HG03342 (cell line): ENCODE measurements around the gene C1QTNF6.
"Not testable (repeated sequence)": the region's sequence is repeated elsewhere in the genome, so short reads cannot be mapped to it uniquely, and the experiment has no call there.

Experiments used
- ATAC-seq: cut with Tn5 transposase; IDR thresholded peaks from one replicate; pipeline ENCODE4 v1.9.1; 2021; ENCODE audit warnings: mild to moderate bottlenecking, moderate library complexity; ENCODE audit not compliant: unreplicated experiment

Gene C1QTNF6

DNA sequence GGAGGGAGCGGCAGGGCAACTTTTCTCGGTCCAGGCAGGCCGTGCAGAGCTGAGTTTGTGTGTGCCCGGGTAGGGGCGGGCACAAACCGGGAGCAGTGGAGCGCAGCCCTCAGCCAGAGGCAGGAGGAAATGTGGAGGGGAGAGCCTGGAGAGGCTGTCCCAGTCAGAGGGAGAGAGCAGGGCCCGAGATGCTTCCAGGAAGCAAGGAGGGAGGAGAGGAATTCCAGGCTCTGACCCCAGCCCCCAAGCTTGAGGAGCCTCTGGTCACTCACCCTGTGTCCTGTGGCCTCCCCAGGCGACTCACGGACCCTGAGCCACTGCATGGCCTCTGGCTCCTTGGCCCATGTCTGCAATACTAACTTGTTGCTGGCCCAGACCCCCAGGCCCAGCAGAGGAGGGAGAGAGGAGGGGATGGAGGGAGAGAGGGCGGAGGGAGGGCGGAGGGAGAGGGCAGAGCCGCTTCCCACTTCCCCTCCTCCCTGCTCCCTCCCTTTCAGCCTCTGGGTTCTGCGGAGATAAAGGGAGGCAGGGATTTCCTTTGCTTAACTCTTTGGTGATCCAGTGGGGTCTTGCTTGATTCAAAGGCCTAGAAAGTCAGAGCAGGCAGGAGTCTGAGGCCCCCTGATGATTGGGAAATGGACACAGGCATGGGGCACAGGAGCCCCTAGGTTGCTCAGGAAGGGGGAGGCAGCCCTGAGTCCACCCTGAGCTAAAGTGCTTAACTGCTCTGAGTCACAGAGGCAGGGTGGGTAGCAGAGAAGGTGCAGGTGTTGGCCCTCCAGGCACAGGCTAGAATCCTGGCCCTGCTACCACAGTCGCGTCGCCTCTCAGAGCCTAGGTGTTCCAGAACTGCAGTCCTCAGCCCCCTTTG, at the start of gene C1QTNF6:
Gene C1QTNF6, minus strand, starts transcription at position 357 of the 871 bp plus-strand sequence. Its CDS starts 34 bp downstream, at position 323.
- ATAC-seq: no peak

DNA sequence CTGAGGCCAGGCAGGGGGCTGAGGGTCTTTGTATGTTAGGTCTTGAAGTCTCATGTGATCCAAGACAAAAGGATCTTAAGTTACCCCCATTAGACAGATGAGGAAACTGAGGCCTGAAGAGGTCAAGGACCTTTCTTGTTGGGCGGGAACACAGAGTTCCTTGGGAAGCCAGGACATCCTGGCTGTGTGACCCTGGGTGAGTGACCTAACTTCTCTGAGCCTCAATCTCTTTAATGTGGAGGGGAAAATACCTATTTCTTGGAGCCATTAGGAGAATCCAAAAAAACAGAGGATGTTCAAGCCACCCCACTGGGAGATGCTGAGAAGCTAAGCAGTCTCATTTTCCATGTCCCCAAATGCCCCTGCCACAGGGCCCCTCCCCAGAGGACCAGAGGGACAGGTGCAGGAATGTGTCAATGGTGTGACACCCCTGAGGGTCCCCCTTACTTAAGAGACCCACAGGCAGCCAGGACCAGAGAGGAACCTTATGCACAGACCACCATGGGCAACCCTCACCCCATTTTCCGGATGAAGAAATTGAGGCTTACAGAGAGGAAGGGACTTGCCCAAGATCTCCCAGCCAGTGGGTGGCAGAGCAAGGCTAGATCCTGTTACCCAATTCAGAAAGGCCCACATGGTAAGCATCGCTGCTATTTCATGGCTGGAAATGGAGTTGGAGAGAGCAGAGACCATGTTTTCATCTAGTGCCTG, 48.0 kb upstream of the C1QTNF6 start:
- ATAC-seq: no peak

DNA sequence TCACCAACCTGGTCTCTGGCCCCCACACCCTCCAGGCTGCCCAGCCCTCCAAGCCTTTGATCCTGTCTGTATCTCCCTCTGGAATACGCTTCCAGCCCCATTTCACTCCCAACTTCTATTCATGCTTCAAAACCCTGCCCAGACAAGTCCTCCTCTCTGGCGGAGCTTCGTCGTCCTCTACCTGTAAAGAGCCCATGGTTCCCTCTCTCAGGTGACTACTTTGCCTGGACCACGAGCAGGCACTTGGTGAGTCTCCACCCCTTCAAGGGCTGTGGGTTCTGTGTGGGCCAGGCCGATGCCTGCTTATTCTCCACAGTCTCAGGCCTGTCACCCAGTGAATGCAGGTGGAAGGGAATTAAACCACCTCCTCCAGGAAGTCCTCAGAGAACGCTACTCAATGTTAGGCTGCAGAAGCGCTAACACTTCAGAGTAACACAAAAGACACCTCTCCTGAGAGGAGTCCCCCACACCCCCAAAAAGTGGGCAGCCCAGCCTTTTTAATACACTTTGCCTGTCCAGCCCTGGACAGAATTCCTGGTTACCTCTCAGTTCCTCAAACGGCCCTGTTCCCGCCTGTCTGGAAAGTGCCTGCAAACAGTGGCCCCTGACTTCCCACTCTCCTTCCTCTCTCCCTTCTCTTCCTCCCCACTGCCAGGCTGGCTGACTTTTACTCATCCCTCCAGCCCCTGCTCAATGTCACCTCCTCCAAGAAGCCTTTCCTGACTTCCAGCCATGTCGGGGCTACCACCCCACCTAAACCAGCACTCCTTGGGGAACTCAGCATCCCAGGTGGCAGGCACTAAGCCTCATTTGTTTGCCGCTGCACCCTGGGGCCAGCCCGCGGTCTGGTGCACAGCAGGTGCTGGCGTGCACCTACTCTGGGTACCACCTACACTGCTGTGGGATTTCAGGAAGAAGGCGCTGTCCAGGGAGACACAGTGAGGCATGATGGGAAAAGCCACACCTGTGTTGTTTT, 47.0 kb upstream of the C1QTNF6 start:
- no peak for ATAC-seq

DNA sequence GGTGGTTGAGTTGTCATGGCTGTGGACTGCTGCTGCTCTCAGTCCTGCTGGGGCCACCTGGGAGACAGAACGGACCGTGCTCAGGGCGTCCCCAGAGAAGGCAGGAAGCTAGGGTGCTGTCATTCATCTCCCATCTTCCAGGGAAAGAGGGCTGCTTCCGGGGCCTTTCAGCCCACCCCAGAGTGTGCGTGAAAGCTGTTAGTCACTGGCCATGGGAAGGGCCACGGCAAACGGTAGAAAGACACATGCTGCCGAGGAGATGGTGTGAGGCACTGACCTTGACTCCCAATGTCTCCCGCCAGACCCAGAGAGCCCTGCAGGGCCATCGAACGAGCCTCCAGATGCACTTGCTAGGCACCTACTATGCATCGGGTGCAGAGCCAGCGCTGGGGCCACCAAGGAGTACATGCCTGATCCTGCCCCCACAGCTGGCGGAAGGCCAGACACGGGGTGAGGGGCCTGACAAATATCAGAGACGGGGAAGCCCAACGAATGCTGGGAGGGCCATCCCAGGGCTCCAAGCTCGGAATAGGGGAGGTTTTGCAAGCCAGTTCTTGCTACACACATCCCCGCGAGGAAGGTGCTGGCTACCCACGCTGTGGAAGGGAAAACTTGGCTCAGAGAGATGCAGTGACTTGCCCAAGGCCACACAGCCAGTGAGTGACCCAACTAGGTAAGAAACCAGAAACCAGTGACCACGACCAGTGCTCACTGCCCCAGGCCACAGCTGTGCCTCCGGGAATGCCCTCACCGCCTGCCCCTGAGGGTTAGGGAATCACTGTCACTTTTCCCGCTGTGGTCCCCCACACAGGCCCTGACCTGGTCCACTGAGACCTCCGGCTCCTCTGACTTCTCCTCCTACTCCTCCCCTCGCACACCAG, 45.9 kb upstream of the C1QTNF6 start:
- no peak for ATAC-seq

DNA sequence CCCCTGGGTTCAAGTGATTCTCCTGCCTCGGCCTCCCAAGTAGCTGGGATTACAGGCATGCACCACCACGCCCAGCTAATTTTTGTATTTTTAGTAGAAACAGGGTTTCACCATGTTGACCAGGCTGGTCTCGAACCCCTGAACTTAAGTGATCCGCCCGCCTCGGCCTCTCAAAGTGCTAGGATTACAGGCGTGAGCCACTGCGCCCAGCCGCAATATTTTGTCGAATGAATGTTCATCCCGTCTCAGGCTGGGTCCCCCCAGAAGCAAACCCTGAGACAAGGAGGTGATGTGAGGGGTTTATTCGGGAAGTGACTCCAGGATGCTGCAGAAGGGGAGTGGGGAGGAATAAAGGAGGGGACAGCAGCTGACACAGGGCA, 45.3 kb upstream of the C1QTNF6 start:
- ATAC-seq: not testable (repeated sequence)

DNA sequence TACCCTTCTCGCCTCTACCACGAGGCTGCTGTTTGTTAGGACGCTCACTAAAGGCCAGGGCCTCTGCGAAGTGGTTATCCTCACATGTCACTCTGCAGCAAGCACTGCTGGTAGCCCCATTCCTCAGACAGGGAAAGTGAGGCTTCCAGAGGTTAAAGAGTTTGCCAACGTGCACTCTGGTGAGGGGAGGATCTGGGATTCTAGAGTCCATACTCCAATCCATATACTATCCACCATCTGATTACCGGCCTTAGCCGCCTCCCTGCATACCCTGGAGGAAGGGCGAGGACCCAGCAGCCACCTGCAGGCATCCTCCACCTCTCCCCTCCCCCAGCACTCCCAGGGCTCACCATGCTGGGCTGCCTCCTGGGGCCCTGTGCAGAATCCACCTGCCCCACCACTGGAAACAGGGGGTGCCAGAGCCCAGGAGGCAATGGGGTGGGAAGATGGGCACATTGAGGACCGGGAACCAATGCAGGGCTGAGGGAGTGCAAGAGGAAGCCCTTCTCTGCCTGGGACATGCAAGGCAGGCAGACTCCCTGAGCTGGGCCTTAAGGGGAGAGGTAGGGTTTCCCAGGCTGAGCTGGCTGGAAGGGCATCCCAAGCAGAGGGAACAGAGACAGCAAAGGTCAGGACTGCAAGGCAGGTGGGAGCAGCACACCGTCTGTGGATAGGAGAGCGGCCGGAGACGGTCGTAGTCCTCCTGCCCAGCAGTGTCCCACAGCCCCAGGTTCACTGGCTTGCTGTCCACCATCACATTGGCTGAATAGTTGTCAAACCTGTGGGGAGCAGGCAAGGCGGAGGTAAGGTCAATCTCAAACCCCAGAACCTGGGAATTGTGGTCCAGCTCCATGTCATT, 44.3 kb upstream of the C1QTNF6 start:
- no peak for ATAC-seq

DNA sequence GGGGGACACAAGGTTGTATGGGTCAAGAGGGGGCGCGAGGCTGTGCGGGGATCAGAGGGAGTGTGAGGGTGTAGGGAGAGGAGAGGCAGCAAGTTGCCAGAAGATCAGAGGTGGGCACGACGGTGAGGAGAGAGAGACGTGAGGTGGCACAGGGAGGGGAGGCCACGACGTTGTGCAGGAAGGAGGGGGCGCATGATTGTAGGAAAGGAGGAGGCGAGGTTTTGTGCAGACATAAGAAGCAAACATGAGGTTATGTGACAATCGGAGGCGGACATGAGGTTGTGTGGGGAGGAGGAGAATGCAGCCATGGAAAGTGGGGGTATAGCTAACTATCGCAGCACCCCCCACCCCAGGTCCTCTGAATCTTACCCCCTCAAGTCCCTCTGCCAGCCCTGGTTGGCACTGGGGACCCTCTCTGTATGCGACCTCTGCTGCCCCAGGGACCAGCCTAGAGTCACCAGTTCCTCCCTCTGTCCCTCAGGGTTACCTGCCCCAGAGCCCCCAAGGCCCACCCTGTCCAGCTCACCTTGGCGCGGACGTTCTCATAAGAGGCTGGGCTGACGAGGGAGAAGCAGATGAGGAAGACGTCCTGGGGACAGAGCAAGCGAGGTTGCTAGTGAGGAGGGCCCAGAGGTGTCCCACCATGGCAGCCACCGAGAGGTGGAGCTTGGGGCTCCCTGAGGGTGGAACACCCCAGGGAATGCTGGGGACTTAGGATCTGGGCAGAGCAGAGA, 43.5 kb upstream of the C1QTNF6 start:
- ATAC-seq: no peak

DNA sequence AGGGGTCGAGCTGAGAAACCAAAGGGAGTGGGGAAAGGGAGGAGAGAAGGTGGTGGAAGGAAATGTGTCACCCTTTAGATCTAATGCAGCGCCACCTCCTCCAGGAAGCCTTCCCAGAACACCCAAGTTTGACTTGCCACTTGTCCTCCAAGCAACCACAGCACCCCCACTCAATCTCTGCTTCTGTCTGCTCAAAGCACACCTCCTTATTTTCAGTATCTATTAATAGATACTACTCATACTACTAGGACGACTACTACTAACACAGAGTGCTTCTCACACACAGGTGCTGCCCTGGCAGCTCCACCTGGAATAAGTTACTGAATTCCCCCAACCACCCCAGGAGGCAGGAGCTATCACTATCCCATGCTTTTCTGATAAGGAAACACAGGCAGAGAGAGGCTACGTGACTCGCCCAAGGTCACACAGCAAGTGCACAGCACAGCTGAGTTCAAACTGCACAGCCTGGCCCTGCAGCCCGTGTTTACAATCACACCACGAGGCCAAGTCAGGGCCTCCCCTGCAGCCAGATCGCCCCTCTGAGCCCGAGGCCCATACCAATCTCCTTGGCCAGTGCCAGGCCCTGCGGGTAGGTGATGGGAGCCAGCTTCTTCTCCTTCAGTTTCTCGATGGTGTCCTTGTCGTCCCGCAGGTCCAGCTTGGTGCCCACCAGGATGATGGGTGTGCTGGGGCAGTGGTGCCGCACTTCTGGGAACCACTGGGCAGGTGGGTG, 42.8 kb upstream of the C1QTNF6 start:
- peak; percentile 45 for ATAC-seq

DNA sequence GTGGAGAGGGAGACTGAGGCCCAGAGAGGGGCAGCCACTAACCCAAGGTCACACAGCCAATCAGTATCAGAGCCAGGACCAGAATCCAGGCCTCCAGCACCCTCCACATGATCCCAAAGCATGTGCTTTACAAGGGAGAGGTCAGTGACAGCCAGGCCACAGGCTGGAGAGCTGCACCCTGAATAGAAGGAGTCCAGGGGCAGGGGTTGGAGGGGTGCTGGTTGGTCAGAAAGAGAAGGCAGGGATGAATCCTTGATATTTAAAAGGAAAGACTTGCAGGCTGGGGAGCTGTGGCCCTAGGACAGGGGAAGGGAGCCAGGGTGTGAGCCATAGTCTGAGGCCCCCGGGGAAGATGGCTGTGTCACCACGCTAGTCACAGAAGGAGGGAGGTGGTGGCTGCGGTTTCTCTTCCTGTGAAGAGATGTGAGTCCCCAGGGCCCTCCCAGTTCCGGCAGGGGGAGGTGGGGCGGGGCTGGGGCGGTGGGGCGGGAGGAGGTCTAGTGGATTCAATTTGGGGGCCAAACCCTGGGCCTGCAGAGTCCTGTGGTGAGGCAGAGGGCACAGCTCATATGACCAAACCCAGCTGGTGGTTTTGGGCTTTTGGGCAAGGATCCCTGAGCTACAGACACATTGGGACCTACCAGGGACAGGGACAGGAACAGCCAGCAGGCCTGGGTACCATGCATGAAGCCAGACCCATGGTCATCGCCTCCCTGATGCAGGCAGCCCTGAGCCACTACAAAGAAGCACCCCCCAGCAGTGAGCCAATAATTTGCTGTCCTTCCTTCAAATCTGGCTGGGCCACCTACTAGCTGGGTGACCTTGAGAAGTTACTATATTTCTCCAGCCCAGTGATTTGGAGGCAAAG, 42.0 kb upstream of the C1QTNF6 start:
- peak; percentile 50 for ATAC-seq

DNA sequence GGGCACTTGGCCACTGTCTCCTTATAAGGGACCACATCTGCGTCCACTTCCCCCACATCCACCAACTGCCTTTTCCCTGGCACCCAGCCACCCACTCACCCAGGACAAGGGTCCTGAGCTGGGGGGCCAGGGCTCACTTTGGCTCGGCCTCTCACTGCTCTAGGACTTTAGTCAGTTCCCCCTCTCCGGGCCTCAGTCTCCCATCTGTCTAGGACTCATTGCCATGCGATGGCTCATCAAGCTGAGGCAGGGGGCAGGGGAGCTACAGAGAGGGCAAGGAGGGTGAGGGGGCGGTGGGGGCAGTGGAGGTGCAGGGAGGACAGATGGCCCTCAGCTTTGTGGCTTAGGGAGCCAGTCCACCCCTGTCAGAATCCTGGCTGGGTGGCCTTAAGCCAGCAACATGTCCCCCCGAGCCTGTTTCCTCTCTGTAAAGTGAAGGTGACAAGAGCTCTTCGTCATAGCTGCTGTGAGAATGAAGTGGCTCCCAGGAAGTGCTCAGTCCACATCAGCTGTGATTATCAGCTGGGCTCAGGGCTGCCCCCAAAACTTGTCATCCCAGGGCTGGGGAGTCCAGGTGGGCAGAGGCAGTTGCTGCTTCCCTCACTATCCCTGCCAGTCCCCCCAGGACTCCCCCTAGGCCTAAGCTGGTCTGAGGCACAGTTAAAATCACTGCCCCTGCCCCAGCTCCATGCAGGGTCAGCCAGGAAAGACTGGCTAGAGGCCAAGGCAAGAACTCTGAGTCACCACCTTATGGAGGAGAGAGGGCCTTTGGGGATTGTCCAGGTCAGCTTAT, 41.2 kb upstream of the C1QTNF6 start:
- ATAC-seq: no peak

DNA sequence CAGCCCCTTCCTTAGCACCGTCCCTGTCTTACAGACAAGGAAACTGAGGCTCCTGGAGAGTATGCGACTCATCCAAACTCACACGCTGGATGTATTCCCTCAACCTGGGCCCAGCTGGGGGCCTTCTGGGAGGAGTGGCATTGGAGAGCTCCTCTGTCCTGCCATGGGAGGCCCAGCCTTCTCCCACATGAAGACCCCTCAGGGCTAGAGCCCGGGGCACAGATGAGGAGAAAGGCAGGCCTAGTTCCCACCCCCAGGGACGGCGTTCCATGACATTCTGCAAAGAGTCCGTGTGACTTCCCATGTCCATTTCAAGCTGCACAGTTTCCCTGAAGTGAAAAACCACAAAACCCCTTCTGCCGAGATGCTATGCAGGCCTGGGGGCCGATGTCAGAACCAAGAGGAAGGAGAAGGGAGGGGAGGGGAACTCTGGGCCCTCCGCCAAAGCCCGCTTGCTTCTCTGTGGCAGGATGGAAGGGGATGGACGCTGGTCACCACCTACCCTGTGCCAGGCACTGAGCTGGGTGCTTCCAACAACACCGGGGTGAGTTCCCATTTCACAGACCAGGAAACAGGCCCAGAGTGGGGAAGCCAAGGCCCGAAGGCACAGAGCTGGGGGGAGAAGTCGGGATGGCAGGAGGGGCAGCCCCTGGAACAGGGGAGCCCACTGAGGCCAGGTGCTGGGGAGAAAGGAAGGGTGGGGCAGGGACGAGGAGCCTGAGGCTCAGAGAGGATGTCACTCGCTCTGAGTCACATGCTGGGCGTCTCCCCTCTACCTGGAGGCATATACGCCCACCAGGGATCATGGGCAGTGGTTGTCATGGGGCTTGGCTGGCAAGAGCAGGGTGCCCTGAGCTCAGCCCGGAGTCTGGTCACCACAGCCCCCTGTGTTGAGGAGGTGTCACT, 40.3 kb upstream of the C1QTNF6 start:
- ATAC-seq: no peak

DNA sequence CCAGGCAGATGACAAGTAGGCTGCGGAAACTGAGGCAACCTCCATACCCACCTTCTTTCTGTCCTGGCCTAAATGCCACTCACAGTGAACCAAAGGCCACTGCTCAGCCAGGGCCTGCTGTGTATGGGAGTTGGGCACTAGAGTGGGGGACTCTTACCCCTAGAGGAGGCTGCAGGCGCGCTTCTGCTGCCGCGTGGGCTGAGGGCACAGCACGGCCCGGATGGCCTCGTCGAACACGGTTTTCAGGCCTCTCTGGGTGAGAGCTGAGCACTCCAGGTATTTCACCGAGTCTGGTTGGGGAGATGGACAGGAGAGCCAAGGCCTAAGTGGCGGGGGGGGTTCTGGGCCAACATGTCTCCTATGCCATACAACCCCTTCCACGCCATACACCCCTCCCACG, 38.5 kb upstream of the C1QTNF6 start:
- ATAC-seq: no peak

DNA sequence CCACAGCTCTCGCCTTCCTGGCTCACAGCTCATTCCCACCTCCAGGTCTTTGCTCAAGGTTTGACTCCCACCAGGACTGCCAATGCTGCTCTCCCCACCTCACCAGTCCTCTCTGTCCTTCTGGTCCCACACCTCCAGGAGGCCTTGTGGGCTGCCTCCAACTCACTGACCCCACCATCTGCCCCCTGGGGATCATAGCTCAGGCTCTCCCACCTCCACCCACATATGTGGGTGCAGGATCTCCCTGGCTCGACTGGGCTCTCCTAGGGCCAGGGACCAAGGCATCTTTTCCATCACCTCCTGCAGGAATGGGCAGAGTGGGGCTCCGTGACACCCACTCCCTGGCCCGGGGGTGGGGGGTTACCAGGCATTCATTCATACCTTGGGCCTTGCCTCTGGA, 38.0 kb upstream of the C1QTNF6 start:
- no peak for ATAC-seq

DNA sequence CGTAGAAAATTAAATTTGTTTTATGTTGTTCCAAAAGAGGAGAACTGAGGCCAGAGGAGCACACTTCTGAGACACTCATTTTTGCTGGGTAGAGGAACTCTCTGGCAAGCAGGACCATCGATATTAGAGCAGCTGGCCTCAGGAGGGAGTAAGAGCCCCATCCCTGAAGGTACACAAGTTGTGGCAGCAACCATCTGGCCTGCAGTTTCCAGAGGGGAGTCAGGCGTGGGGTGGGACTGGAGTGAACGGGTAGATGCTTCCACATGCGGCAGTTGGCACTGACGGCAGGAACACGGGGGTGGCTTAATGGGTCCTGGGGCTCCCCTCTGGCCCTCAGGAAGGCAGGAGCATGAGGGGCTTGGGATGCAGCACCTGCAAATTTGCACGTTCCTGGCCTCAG, 37.4 kb upstream of the C1QTNF6 start:
- ATAC-seq: no peak
